Neural cell (in vitro differentiated cells): ENCODE results near the gene GTPBP4. TPM values are rescaled to one million over a fixed set of nuclear protein-coding genes. Genes with fewer than 3 reads are reported as not detected.

Experiments
- H2AFZ ChIP-seq: fragments of 200-600, 300-800 bp; sonication (generic), shearing (Covaris generic); 2 replicates; pipeline ENCODE4 v1.6.0; 2014; ENCODE audit warnings: low read depth, mild to moderate bottlenecking, antibody characterized with exemption, low read length, moderate library complexity
- H3F3A ChIP-seq: fragments of 200-600 bp; shearing (Covaris generic); 2 replicates; pipeline ENCODE4 v1.6.1; 2016; ENCODE audit warnings: mild to moderate bottlenecking, moderate library complexity, mixed read lengths, antibody characterized with exemption, low read length; ENCODE audit not compliant: insufficient read depth, poor library complexity, severe bottlenecking
- H3K27ac ChIP-seq: fragments of 200-600, 300-800 bp; sonication (generic), shearing (Covaris generic); 2 replicates; pipeline ENCODE4 v1.5.1; 2014; ENCODE audit warnings: mild to moderate bottlenecking, low read length, moderate library complexity
- H3K27me3 ChIP-seq: fragments of 300-800, 200-600 bp; sonication (generic), shearing (Covaris generic); 2 replicates; pipeline ENCODE4 v1.6.0; 2014; ENCODE audit warnings: mild to moderate bottlenecking, low read depth, low read length, moderate library complexity; ENCODE audit not compliant: insufficient read depth
- H3K36me3 ChIP-seq: fragments of 300-800, 200-600 bp; sonication (generic), shearing (Covaris generic); 2 replicates; pipeline ENCODE4 v1.5.1; 2014; ENCODE audit warnings: mild to moderate bottlenecking, antibody characterized with exemption, low read length, moderate library complexity; ENCODE audit not compliant: insufficient read depth
- H3K4me2 ChIP-seq: fragments of 300-800, 200-600 bp; sonication (generic), shearing (Covaris generic); 2 replicates; pipeline ENCODE4 v1.6.0; 2014; ENCODE audit warnings: mild to moderate bottlenecking, low read length
- H3K4me3 ChIP-seq: fragments of 300-800, 200-600 bp; sonication (generic), shearing (Covaris generic); 2 replicates; pipeline ENCODE4 v1.5.1; 2014; ENCODE audit warnings: mild to moderate bottlenecking, low read length, moderate library complexity
- H3K79me2 ChIP-seq: fragments of 200-600 bp; shearing (Covaris generic); replicated peaks from 2 replicates; pipeline ENCODE4 v1.6.0; 2014; ENCODE audit warnings: mild to moderate bottlenecking, low read length, moderate library complexity; ENCODE audit not compliant: insufficient read depth
- H3K9ac ChIP-seq: fragments of 300-800, 200-600 bp; sonication (generic), shearing (Covaris generic); 2 replicates; pipeline ENCODE4 v1.6.1; 2016; ENCODE audit warnings: mild to moderate bottlenecking, low read length, mixed read lengths
- H3K9me2 ChIP-seq: fragments of 200-600 bp; shearing (Covaris generic); 2 replicates; pipeline ENCODE4 v1.6.1; 2016; ENCODE audit warnings: mild to moderate bottlenecking, low read length, mixed read lengths; ENCODE audit not compliant: insufficient read depth
- H3K9me3 ChIP-seq: fragments of 200-600, 300-800 bp; sonication (generic), shearing (Covaris generic); 2 replicates; pipeline ENCODE4 v1.6.1; 2016; ENCODE audit warnings: mild to moderate bottlenecking, mixed run types, low read length, moderate library complexity, mixed read lengths
- H4K20me1 ChIP-seq: fragments of 200-600 bp; shearing (Covaris generic); 2 replicates; pipeline ENCODE4 v1.6.1; 2016; ENCODE audit warnings: mild to moderate bottlenecking, mixed run types; ENCODE audit not compliant: insufficient read depth
- EP300 ChIP-seq: fragments of 450-650 bp; conservative IDR thresholded peaks from 2 replicates; pipeline ENCODE4 v1.6.1; 2014; ENCODE audit warnings: antibody characterized with exemption, mild to moderate bottlenecking, moderate library complexity; ENCODE audit not compliant: poor library complexity, severe bottlenecking
- EZH2 ChIP-seq: fragments of 200-600, 300-800 bp; shearing (Covaris generic), sonication (generic); IDR thresholded peaks from 2 replicates; pipeline ENCODE4 v1.6.1; 2014; ENCODE audit warnings: antibody characterized with exemption, low read length, borderline replicate concordance, mild to moderate bottlenecking; ENCODE audit not compliant: insufficient read depth, poor library complexity, severe bottlenecking
- MXI1 ChIP-seq: fragments of 450-650 bp; conservative IDR thresholded peaks from 2 replicates; pipeline ENCODE4 v1.6.1; 2014; ENCODE audit warnings: antibody characterized with exemption, mild to moderate bottlenecking; ENCODE audit not compliant: poor library complexity, severe bottlenecking
- POLR2AphosphoS5 ChIP-seq: IDR thresholded peaks from 2 replicates; pipeline ENCODE4 v1.6.1; 2012
- RAD21 ChIP-seq: fragments of 450-650 bp; conservative IDR thresholded peaks from 2 replicates; pipeline ENCODE4 v1.6.1; 2014; ENCODE audit warnings: antibody characterized with exemption, mild to moderate bottlenecking, moderate library complexity
- SMC3 ChIP-seq: fragments of 450-650 bp; conservative IDR thresholded peaks from 2 replicates; pipeline ENCODE4 v1.6.1; 2014; ENCODE audit warnings: antibody characterized with exemption, mild to moderate bottlenecking, moderate library complexity; ENCODE audit not compliant: poor library complexity
- TAF1 ChIP-seq: IDR thresholded peaks from 2 replicates; pipeline ENCODE4 v1.6.1; 2012; ENCODE audit warnings: low read depth
- polyA plus RNA-seq: library from polyadenylated mRNA; depleted of rRNA; stranded (reverse); fragments of >200 nt; gene quantifications from 2 replicates; pipeline ENCODE4 v1.2.3, GENCODE V29; 2014
- TF ChIP-seq, protein P1 (sequence below): fragments of 450-650 bp; IDR thresholded peaks from 2 replicates; pipeline ENCODE4 v1.5.1; 2014; ENCODE audit warnings: antibody characterized with exemption, mild to moderate bottlenecking, moderate library complexity; ENCODE audit not compliant: poor library complexity, severe bottlenecking
- TF ChIP-seq, protein P2 (sequence below): IDR thresholded peaks from 2 replicates; pipeline ENCODE4 v1.6.1; 2012; ENCODE audit warnings: borderline replicate concordance

Gene GTPBP4
- polyA plus RNA-seq, 1 donor from 2014 or later = 32.7 TPM

DNA sequence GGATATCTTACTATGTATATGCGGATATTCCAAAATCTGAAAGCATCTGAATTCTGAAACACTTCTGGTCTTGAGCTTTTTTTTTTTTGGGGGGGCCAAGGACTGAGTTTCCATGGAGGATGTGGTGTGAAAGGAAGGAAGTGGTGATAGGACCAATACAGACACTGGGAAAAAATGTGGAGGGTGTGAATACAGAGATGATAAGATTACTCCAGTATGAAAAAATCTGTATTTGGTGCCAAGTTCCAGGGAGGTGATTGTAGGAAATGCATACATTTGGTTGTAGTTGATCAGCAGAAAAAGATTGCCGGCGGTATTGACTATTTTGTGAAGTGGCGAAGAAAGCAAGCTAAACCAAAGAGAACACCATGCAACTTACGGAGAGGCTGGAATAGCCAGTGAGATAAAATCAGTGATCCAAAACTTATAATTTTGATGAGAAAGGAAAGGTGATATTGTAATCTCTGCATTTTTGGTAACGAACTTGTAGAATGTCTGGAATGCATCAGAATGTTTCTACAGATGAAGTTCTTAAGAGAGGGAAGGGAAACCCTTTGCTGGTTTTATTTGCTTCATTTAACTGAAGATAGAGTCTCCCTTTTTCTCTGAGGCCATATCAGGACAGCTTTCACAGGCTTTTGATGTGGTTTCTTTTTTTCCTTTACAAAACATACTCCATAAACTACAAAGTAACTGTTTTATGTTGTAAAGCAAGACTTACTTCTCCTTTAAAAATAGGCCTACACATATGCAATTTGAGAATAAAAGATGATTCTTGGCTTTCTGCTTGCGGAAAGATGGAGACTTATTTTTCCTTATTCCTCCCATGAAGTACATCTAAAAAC lies 73.9 kb downstream of the GTPBP4 start:
- no peak overlapping the region for H3K27ac ChIP-seq
- H3K27me3 ChIP-seq = no peaks in the 10 kb centered on the region
- H3K9me3 ChIP-seq = no peaks in the 10 kb centered on the region
- H3K9ac ChIP-seq = no peak overlapping the region
- no peak overlapping the region for H3K4me3 ChIP-seq
- H2AFZ ChIP-seq = no peak overlapping the region
- H3K36me3 ChIP-seq = no peaks in the 10 kb centered on the region
- peaks cover 40% of the 10 kb centered on the region for H3K79me2 ChIP-seq
- H3K9me2 ChIP-seq = no peaks in the 10 kb centered on the region
- TF ChIP-seq MXI1 = no peak
- TF ChIP-seq TAF1 = no peak
- no peak for TF ChIP-seq EZH2
- TF ChIP-seq EP300 = no peak
- TF ChIP-seq RAD21 = no peak
- no peak for TF ChIP-seq SMC3
- TF ChIP-seq, protein P1, sequence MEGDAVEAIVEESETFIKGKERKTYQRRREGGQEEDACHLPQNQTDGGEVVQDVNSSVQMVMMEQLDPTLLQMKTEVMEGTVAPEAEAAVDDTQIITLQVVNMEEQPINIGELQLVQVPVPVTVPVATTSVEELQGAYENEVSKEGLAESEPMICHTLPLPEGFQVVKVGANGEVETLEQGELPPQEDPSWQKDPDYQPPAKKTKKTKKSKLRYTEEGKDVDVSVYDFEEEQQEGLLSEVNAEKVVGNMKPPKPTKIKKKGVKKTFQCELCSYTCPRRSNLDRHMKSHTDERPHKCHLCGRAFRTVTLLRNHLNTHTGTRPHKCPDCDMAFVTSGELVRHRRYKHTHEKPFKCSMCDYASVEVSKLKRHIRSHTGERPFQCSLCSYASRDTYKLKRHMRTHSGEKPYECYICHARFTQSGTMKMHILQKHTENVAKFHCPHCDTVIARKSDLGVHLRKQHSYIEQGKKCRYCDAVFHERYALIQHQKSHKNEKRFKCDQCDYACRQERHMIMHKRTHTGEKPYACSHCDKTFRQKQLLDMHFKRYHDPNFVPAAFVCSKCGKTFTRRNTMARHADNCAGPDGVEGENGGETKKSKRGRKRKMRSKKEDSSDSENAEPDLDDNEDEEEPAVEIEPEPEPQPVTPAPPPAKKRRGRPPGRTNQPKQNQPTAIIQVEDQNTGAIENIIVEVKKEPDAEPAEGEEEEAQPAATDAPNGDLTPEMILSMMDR = no peak
- TF ChIP-seq, protein P2, sequence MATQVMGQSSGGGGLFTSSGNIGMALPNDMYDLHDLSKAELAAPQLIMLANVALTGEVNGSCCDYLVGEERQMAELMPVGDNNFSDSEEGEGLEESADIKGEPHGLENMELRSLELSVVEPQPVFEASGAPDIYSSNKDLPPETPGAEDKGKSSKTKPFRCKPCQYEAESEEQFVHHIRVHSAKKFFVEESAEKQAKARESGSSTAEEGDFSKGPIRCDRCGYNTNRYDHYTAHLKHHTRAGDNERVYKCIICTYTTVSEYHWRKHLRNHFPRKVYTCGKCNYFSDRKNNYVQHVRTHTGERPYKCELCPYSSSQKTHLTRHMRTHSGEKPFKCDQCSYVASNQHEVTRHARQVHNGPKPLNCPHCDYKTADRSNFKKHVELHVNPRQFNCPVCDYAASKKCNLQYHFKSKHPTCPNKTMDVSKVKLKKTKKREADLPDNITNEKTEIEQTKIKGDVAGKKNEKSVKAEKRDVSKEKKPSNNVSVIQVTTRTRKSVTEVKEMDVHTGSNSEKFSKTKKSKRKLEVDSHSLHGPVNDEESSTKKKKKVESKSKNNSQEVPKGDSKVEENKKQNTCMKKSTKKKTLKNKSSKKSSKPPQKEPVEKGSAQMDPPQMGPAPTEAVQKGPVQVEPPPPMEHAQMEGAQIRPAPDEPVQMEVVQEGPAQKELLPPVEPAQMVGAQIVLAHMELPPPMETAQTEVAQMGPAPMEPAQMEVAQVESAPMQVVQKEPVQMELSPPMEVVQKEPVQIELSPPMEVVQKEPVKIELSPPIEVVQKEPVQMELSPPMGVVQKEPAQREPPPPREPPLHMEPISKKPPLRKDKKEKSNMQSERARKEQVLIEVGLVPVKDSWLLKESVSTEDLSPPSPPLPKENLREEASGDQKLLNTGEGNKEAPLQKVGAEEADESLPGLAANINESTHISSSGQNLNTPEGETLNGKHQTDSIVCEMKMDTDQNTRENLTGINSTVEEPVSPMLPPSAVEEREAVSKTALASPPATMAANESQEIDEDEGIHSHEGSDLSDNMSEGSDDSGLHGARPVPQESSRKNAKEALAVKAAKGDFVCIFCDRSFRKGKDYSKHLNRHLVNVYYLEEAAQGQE = no peak
- TF ChIP-seq POLR2AphosphoS5 = no peak
- H3F3A ChIP-seq = no peaks in the 10 kb centered on the region
- H3K4me2 ChIP-seq = no peak overlapping the region
- no peaks in the 10 kb centered on the region for H4K20me1 ChIP-seq

DNA sequence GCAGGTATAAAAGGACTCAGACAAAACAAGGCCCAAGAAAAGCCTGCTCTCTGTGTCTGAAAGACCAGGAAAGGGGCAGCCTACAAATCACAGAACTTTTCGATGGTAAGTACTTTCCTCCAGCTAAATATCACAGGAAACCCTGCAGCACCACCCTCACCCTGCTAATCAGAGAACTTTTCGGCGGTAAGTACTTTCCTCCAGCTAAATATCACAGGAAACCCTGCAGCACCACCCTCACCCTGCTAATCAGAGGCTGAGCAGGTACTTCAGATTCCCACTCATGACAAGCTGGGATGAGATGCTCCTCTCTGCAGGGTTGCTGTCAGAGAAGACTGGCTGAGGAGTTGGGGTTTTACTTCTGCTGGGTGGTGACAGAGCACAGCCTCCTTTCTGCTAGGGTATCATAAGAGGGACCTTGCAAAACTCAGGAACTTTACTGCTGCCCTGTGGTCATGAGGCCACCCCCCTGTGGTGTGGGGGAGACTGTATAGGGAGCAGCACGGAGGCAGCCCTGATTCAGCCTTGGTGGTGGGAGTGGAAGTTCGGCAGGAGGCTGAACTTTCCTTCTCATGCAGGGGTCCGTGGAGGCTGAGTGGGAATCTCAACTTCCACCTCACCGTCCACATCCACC lies 75.1 kb downstream of the GTPBP4 start:
- no peak overlapping the region for H3K4me2 ChIP-seq
- no peaks in the 10 kb centered on the region for H3K27me3 ChIP-seq
- H3K4me3 ChIP-seq = no peak overlapping the region
- TF ChIP-seq RAD21 (no peak), SMC3 (no peak), EZH2 (no peak), POLR2AphosphoS5 (no peak)
- TF ChIP-seq, protein P1 = no peak
- no peak overlapping the region for H2AFZ ChIP-seq
- H3K27ac ChIP-seq = peak overlapping the region; percentile 21
- peaks cover 28% of the 10 kb centered on the region for H3K79me2 ChIP-seq
- no peaks in the 10 kb centered on the region for H3K9me3 ChIP-seq
- no peaks in the 10 kb centered on the region for H4K20me1 ChIP-seq
- no peaks in the 10 kb centered on the region for H3F3A ChIP-seq
- H3K9me2 ChIP-seq = no peaks in the 10 kb centered on the region
- H3K36me3 ChIP-seq = no peaks in the 10 kb centered on the region
- no peak overlapping the region for H3K9ac ChIP-seq
